ENCODE results near the gene CLDN2.
"Not testable (repeated sequence)": the region's sequence is repeated elsewhere in the genome, so short reads cannot be mapped to it uniquely, and the experiment has no call there.

Gene CLDN2

GRCh38 chrX:106964290-106964689, 44.1 kb downstream of the CLDN2 start:
- DNase-seq = no peak

DNA sequence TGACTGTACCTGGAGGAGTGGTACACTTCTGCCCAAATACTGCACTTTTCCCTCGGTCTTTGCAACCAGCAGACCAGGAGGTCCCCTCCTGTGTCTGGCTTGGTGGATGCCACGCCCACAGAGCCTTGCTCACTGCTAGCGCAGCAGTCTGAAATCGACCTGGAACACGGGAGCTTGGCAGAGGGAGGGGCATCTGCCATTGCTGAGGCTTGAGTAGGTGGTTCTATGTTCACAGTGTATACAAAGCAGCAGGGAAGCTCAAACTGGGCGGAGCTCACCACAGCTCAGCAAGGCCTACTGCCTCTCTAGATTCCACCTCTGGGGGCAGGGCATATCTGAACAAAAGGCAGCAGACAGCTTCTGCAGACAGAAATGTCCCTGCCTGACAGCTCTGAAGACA, 46.3 kb downstream of the CLDN2 start:
- not testable (repeated sequence) for DNase-seq

DNA sequence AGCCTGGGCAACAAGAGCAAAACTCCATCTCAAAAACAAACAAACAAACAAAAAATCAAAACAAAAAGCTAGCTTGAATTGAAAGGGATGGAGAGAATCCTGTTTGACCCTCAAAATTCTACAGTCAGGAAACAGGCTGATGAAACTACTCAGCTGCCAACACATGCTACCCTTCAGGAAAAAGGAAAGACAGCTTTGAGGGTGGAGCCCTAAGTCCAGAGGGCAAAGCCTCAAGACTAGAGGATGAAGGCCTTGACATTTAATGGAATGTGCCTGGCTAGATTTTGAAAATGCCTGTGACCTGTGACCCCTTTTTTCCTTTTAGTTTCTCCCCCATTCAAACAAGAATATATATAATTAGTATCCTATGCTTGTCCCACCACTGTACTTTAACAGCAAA, 52.7 kb downstream of the CLDN2 start:
- DNase-seq = no peak

- no peak for DNase-seq
Measured at GRCh38 chrX:106973433-106974149, 53.4 kb downstream of the CLDN2 start.

- no peak for DNase-seq
Measured at GRCh38 chrX:106976416-106976815, 56.2 kb downstream of the CLDN2 start.

All from activated gamma-delta T cell treated with Interleukin-2 at 50 U/mL for 16 hours (primary cell).